DMS 273 treated with DMSO at 0.1 percent for 48 hours (cell line): Measurements from ENCODE around the gene MRGPRD.
A peak's percentile ranks its signal among the peaks of the same experiment; 100 is the strongest.

Experiments used
- DNase-seq: peaks from one replicate; lab custom pipeline; 2025; lab: John Stamatoyannopoulos, UW

Gene MRGPRD

GRCh38 chr11:68968306-68969250 lies 12.2 kb downstream of the MRGPRD start:
- DNase-seq: no peak

- DNase-seq: no peak
These were observed 13.6 kb downstream of the MRGPRD start for GRCh38 chr11:68966894-68967780.

GRCh38 chr11:68965901-68966853 lies 14.6 kb downstream of the MRGPRD start:
- DNase-seq: peak; percentile 33

- DNase-seq: no peak
These were observed 17.0 kb downstream of the MRGPRD start for GRCh38 chr11:68963779-68964178.

GRCh38 chr11:68962527-68963250 lies 18.1 kb downstream of the MRGPRD start:
- DNase-seq: no peak

GRCh38 chr11:68961245-68961644 lies 19.5 kb downstream of the MRGPRD start:
- no peak for DNase-seq

GRCh38 chr11:68960294-68961071 lies 20.3 kb downstream of the MRGPRD start:
- DNase-seq: no peak

- peak; percentile 46 for DNase-seq
These were observed 21.1 kb downstream of the MRGPRD start for GRCh38 chr11:68959465-68960293.

GRCh38 chr11:68958211-68958610 lies 22.6 kb downstream of the MRGPRD start:
- DNase-seq: no peak

- DNase-seq: no peak
These were observed 24.1 kb downstream of the MRGPRD start for GRCh38 chr11:68956547-68957254.

GRCh38 chr11:68956142-68956541 lies 24.6 kb downstream of the MRGPRD start:
- no peak for DNase-seq

GRCh38 chr11:68955607-68955958 lies 25.2 kb downstream of the MRGPRD start:
- no peak for DNase-seq

GRCh38 chr11:68954836-68955606 lies 25.8 kb downstream of the MRGPRD start:
- no peak for DNase-seq

- DNase-seq: no peak
These were observed 30.0 kb downstream of the MRGPRD start for GRCh38 chr11:68950762-68951161.

GRCh38 chr11:68950270-68950669 lies 30.5 kb downstream of the MRGPRD start:
- DNase-seq: no peak

GRCh38 chr11:68948935-68949334 lies 31.9 kb downstream of the MRGPRD start:
- no peak for DNase-seq

GRCh38 chr11:68948496-68948895 lies 32.3 kb downstream of the MRGPRD start:
- DNase-seq: no peak

- DNase-seq: no peak
These were observed 33.6 kb downstream of the MRGPRD start for GRCh38 chr11:68947151-68947550.
